ENCODE data around the gene KLF18.
"Not testable (repeated sequence)": the region's sequence is repeated elsewhere in the genome, so short reads cannot be mapped to it uniquely, and the experiment has no call there.

The KLF18 gene

DNA sequence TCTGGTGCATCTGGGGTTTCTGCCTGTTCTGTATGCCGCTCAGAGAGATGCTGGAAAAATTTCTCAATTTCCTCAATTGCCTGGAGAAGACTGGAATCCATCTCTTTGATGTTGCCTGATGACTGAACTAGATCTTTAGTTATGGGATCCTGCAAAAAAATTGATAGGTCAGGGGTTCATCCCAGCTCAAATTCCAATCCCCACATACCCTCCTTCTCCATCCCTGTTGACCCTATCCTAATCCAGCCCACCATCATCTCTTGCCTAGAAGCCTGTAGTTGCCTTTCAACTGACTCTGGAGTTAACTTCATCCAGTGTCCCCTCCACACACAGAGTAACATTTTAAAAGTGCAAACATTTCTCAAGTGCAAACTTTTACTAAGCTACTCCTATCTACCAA is at the start of gene KLF18:
KLF18 (minus strand) TSS at position 101 of the 400 bp plus-strand sequence; CDS start at position 101, 0 bp downstream.
- TF ChIP-seq POLR2A (IDR thresholded peaks at IDR 0.05; ENCODE audit: low read length) (no peak), GATA1 (IDR thresholded peaks at IDR 0.05; ENCODE audit: low read depth, low read length) (no peak)
- no peak for DNase-seq

DNA sequence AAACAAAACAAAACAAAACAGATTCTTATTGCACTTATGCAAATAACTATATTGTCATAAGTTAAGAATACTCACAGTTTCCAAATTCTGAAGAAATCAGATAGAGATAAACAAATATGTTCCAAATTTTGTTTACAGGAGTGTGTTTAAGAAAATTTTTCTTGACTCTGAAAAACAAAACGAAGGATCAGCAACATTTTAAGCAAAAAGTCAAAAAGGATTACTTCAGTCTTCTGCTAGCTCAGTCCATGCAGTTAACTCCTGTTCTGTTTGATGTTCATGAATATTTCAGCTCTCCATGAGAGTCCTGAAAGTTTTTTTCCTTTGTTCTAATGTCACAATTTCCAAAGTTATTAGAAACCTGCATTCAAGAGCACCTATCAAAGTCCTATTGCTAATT is 33.2 kb upstream of the KLF18 start:
- no peak for TF ChIP-seq GATA1 (IDR thresholded peaks at IDR 0.05; ENCODE audit: low read depth, low read length)
- TF ChIP-seq POLR2A (IDR thresholded peaks at IDR 0.05; ENCODE audit: low read length) = no peak

DNA sequence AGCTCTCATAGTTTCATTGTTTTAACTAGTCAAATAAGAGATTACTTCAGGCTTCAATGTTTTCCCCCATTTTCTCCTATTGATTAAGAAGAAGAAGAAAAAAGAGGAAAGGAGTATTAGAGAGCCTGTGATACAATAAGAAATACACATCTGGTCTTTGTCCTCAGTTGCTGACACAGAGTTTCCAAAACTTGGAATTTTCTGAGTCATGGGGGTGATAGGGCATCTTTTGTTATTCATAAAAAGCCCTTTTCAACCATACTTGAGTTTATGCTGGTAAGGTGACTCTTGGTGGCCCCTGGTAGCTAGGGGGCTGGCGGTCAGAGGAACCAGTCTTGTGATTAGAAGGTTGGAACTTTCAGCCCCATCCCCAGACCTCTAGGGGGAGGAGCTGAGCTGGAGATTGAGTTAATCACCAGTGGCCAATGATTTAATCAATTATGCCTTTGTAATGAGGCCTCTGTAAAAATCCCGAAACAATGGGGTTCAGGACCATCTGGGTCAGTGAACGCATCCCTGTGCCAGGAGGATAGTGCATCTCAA is 28.9 kb upstream of the KLF18 start:
- DNase-seq = no peak
- TF ChIP-seq POLR2A (IDR thresholded peaks at IDR 0.05; ENCODE audit: low read length) (no peak), GATA1 (IDR thresholded peaks at IDR 0.05; ENCODE audit: low read depth, low read length) (no peak)

More for the DNA sequence above, 33.2 kb upstream of the KLF18 start:
- no peak for DNase-seq

DNA sequence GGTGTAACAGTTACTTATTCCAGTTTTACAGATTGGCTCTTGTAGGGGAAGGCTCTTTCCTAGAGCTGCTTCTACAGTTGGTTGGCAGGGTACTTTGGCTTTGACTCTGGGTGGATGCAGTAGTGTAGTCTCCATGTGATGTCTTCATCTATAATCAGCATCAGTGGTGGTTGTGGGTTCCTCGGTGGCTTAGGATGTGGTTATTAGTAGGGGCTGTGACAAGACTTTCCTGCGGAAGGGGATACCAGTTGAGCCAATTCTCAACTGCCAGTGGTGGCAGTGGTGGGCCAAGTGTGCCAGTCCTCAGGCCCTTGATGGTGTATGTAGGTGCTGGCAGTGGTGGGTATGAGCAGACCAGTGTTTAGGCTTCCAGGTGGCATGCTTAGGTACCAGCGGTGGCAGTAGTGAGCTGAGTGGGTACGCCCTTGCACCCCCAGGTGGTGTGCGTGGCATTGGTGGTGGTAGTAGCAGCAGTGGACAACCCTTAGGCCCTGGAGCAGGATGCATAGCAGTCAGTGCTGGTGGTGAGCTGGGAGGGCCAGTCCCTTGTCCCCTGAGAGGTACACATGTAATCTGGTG is 27.2 kb upstream of the KLF18 start:
- TF ChIP-seq GATA1 (IDR thresholded peaks at IDR 0.05; ENCODE audit: low read depth, low read length) = no peak
- TF ChIP-seq POLR2A (IDR thresholded peaks at IDR 0.05; ENCODE audit: low read length) = no peak
- no peak for DNase-seq

DNA sequence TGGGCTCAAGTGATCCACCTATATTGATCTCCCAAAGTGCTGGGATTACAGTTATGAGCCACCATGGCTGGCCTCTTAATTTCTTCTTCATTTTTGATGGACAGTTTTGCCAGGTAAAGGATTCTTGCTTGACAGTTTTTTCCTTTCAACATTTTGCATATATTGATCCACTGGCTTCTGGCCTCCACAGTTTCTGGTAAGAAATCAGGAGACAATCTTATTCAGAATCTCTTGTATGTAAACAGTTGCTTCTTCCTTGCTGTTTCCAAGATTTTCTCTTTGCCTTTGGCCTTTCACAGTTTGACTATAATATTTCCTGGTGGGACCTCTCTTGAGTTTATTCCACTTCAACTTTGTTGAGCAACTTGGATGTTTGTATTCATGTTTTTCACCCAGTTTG is 20.1 kb upstream of the KLF18 start:
- DNase-seq = no peak
- no peak for TF ChIP-seq GATA1 (IDR thresholded peaks at IDR 0.05; ENCODE audit: low read depth, low read length)
- TF ChIP-seq POLR2A (IDR thresholded peaks at IDR 0.05; ENCODE audit: low read length) = no peak

DNA sequence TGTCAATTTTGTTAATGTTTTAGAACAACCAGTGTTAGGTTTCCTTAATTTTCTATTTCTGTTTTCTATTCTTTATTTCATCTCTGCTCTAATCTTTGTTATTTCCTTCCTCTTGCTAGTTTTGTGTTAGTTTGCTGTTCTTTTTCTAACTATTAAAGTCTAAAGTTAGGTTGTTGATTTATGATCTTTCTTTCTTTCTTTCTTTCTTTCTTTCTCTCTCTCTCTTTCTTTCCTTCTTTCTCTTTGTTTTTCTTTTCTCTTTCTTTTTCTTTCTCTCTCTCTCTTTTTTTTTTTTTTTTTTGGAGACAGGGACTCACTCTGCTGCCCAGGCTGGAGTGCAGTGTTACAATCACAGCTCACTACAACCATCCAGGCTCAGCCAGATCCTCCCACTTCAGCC is 17.4 kb upstream of the KLF18 start:
- TF ChIP-seq GATA1 (IDR thresholded peaks at IDR 0.05; ENCODE audit: low read depth, low read length) (no peak), POLR2A (IDR thresholded peaks at IDR 0.05; ENCODE audit: low read length) (no peak)
- DNase-seq = no peak

DNA sequence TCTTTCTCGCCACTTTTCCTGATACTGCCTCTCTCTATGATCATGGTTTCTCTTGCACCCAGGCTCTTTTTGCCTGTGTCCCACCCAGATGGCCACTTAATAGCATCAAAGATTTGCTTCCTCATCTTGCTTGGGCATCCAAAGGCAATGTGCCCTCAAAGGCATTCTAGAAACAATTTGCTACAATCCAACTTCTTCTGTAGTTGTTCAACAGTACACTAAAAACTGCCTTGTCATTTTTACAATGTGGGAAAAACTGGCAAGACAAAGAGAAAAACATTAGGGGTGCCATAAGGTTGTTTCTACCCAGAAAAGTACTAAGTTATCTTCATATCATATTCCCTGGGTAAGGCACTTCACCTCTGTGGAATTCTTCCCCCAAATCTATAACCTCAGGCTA is 16.5 kb upstream of the KLF18 start:
- TF ChIP-seq POLR2A (IDR thresholded peaks at IDR 0.05; ENCODE audit: low read length) (no peak), GATA1 (IDR thresholded peaks at IDR 0.05; ENCODE audit: low read depth, low read length) (no peak)
- no peak for DNase-seq

DNA sequence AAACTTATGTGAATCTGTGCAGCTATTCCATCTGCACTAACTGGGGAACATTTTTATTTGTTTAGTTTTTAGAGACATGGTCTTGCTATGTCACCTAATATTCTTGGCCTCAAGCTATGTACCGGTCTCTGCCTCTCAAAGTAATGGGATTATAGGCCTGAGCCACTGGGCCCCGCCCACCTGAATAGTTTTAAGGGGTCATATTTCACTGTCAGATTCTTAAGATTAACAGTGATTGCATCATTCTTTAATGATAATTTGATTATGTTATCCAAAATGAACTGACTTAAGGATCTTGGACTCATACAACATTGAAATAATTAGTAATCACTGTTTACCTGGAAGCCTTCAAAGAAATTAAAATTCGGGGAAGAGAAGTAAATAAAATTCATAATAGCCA is 12.6 kb upstream of the KLF18 start:
- DNase-seq = no peak
- TF ChIP-seq POLR2A (IDR thresholded peaks at IDR 0.05; ENCODE audit: low read length) (no peak), GATA1 (IDR thresholded peaks at IDR 0.05; ENCODE audit: low read depth, low read length) (no peak)

DNA sequence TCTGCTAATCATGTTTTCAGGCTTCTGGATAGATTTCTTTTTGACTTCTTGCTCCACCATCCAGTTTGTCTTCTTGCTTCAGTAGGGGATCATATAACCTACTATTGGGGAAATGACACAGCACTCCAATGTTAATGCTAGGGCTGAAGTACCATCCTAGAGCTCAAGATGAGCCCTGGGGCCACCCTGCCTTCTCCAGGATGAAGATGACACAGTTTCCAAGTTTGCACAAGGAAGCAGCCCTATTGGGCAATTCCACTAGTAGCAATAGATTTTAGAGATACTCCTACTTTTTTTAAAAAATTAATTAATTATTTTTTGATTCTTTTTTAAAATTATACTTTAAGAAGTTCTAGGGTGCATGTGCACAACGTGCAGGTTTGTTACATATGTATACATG is 11.3 kb upstream of the KLF18 start:
- TF ChIP-seq GATA1 (IDR thresholded peaks at IDR 0.05; ENCODE audit: low read depth, low read length) = no peak
- no peak for TF ChIP-seq POLR2A (IDR thresholded peaks at IDR 0.05; ENCODE audit: low read length)
- no peak for DNase-seq

DNA sequence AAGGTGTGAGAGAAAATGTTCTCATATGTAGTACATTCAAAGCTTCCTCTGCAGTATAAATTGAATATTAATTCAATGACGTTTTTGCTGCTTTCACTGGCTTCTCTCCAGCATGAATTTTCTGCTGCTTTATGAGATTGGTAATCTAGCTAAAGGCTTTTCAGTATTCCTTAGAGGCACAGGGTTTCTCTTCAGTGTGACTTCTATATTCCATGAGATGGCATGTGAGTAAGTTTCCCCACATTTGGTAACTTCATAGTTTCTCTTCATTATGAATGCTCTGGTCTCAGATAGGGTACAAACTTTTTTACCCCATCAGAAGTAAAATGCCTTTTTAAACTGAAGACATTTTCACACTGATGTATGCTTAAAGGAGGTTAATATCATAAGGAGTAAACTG is 10.4 kb upstream of the KLF18 start:
- TF ChIP-seq GATA1 (IDR thresholded peaks at IDR 0.05; ENCODE audit: low read depth, low read length) (no peak), POLR2A (IDR thresholded peaks at IDR 0.05; ENCODE audit: low read length) (no peak)
- no peak for DNase-seq

DNA sequence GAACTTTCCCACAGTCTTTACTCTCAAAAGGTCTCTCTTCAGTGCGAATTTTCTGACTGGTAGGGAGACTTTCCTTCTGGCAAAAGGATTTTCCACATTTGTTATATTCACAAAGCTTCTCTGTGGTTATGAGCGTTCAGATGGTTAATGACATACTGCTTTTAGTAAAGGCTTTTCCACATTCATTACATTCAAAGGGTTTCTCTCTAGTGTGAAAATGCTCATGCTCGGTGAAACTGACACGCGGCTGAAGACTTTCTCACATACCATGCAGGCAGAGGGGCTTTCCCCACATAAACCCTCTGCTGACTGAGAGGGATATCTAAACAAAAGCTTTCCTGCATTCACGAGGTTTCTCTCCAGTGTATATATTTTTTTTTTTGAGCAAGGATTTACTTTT is 9.9 kb upstream of the KLF18 start:
- DNase-seq = no peak
- TF ChIP-seq POLR2A (IDR thresholded peaks at IDR 0.05; ENCODE audit: low read length) (no peak), GATA1 (IDR thresholded peaks at IDR 0.05; ENCODE audit: low read depth, low read length) (no peak)

DNA sequence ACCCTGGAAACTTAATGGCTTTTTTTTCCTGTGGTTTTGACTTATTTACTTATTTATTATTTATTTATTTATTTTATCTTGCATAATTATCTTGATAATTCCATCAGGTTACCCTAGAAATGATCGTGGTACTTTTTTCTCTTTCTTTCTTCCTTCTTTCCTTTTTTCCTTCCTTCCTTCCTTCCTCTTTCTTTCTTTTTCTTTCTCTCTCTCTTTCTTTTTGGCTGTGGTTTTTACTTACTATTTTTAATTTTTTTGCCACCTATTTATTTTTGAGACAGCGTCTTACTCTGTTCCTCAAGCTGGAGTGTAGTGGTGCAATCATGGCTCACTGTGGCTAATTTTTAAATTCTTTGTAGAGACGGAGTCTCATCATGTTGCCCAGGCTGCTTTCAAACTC is 6.2 kb upstream of the KLF18 start:
- TF ChIP-seq POLR2A (IDR thresholded peaks at IDR 0.05; ENCODE audit: low read length) (no peak), GATA1 (IDR thresholded peaks at IDR 0.05; ENCODE audit: low read depth, low read length) (no peak)
- DNase-seq = no peak

DNA sequence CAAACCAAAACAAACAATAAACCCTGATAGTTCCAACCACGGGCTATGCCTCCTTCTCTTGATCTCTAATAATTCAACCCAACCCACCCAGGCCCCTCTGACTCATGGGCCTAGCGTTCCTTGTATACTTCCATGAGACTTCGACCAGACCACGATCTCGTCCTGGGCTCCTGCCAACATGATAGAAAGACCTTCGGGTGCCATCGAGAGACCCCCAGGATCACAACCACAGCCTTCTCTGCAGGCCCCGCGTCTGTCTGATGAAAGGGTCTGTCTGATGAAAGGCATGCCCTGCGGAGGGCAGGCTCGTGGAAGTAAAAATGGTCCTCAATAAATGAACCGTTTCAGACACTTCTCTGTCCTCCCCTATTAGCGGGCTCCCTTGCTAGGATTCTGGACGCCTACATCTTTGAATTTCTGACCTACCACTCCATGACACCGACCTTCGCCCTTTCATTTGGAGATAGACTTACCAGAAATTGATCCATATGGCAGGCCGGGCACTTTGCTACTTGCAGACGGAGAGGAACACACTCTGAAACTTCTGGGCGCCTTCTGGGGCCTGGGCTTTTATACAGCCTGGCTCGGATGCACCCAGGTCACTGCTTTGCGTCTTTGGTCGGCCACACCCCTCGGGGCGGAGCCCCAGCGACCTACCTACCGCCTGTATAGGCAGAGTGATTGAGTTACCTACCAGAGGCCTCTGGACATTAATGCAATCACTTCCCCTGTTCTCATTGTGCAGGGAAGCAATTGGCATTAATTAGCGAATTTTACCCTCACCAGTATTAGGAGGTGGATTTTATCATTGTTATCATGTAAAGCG is 5.3 kb upstream of the KLF18 start:
- no peak for DNase-seq
- TF ChIP-seq GATA1 (IDR thresholded peaks at IDR 0.05; ENCODE audit: low read depth, low read length) (no peak), POLR2A (IDR thresholded peaks at IDR 0.05; ENCODE audit: low read length) (no peak)

DNA sequence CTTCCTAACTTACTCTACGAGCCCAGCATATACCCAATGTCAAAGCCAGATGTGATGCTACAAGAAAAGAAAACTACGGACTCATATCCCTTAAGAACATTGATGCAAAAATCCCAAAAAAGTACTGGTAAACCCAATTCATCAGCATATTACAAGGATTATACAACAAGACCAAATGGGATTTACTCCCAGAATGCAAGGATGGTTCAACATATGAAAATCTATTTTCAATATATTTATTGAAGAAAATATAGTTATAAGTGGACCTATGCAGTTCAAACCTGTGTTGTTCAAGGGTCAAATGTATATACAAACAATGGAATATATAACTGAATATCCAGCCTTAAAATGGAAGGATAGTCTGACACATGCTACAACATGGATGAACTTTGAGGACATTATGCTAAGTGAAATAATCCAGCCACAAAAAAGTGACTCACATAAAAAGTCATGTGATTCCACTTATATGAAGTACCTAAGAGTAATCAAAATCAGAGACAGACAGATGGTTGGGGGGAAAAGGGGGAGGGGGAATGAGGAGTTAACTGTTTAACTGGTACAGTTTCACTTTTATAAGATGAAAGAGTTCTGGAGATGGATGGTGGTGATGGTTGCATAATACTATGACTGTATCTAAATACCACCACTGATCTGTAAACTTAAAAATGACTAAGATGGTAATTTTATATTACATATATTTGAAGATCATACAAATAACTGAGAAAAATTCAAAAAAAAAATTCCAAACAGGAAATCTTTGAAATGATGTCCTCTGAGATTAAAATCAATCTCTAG is 3.7 kb upstream of the KLF18 start:
- no peak for DNase-seq
- TF ChIP-seq POLR2A (IDR thresholded peaks at IDR 0.05; ENCODE audit: low read length) = no peak
- no peak for TF ChIP-seq GATA1 (IDR thresholded peaks at IDR 0.05; ENCODE audit: low read depth, low read length)

DNA sequence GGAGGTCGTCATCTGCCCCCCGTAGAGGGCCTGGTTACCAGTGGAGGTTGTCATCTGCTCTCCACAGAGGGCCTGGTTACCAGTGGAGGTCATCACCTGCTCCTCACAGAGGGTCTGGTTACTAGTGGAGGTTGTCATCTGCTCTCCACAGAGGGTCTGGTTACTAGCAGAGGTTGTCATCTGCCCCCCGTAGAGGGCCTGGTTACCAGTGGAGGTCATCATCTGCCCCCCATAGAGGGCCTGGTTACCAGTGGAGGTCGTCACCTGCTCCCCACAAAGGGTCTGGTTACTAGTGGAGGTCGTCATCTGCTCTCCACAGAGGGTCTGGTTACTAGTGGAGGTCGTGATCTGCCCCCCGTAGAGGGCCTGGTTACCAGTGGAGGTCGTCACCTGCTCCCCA is 1.9 kb downstream of the KLF18 start:
- DNase-seq = not testable (repeated sequence)
